VCaP (cell line): ENCODE measurements around the gene KIR3DL1.
"Not testable (repeated sequence)": the region's sequence is repeated elsewhere in the genome, so short reads cannot be mapped to it uniquely, and the experiment has no call there.

Source experiments
- H3K27ac ChIP-seq: fragments of 450-650 bp; 2 replicates; pipeline ENCODE4 v1.5.1; 2017
- CTCF ChIP-seq: fragments of 450-650 bp; conservative IDR thresholded peaks from 2 replicates; pipeline ENCODE4 v1.5.1; 2017; ENCODE audit warnings: mild to moderate bottlenecking, moderate library complexity

Gene KIR3DL1

GRCh38 chr19:54816251-54816650 is at the start of gene KIR3DL1:
KIR3DL1 (plus strand) TSS chr19:54816468.
- peak within 1 kb of the TSS; percentile 22; the same call in 1 of the 2 replicates for H3K27ac ChIP-seq

GRCh38 chr19:54769646-54770045 is 46.6 kb upstream of the KIR3DL1 start, which contains the start of gene KIR2DL1:
KIR2DL1 (plus strand) TSS chr19:54769793; CDS start chr19:54769851, 58 bp downstream.
- not testable (repeated sequence) for H3K27ac ChIP-seq

GRCh38 chr19:54770511-54770910 is 45.8 kb upstream of the KIR3DL1 start:
- H3K27ac ChIP-seq = not testable (repeated sequence)

- not testable (repeated sequence) for H3K27ac ChIP-seq
These were observed 45.0 kb upstream of the KIR3DL1 start for GRCh38 chr19:54771018-54771960.

- H3K27ac ChIP-seq = not testable (repeated sequence)
These were observed 43.6 kb upstream of the KIR3DL1 start for GRCh38 chr19:54772666-54773065.

GRCh38 chr19:54775095-54775815 is 41.0 kb upstream of the KIR3DL1 start:
- H3K27ac ChIP-seq = not testable (repeated sequence)

- not testable (repeated sequence) for H3K27ac ChIP-seq
These were observed 40.4 kb upstream of the KIR3DL1 start for GRCh38 chr19:54775830-54776229.

- not testable (repeated sequence) for H3K27ac ChIP-seq
These were observed 38.4 kb upstream of the KIR3DL1 start for GRCh38 chr19:54777851-54778250.

GRCh38 chr19:54778896-54779295 is 37.4 kb upstream of the KIR3DL1 start:
- H3K27ac ChIP-seq = not testable (repeated sequence)

- H3K27ac ChIP-seq = not testable (repeated sequence)
These were observed 33.4 kb upstream of the KIR3DL1 start for GRCh38 chr19:54782916-54783315.

- H3K27ac ChIP-seq = not testable (repeated sequence)
These were observed 30.1 kb upstream of the KIR3DL1 start for GRCh38 chr19:54786091-54786723.

GRCh38 chr19:54788154-54788553 is 28.1 kb upstream of the KIR3DL1 start:
- not testable (repeated sequence) for H3K27ac ChIP-seq

GRCh38 chr19:54790711-54791110 is 25.6 kb upstream of the KIR3DL1 start:
- H3K27ac ChIP-seq = no peak overlapping the region
- TF ChIP-seq CTCF = no peak

- H3K27ac ChIP-seq = no peak overlapping the region
These were observed 24.8 kb upstream of the KIR3DL1 start for GRCh38 chr19:54791476-54791875.

More at GRCh38 chr19:54791476-54791875, 24.8 kb upstream of the KIR3DL1 start:
- TF ChIP-seq CTCF = no peak
